Hematopoietic multipotent progenitor cell treated with erythropoietin and hydrocortisone succinate and interleukin-3 and kit ligand, for 15 days (in vitro differentiated cells): ENCODE results near the gene ANO7.

Source experiments
- DNase-seq: peaks from one replicate; pipeline ENCODE4 v3.0.0-alpha.2; 2015; ENCODE audit warnings: low spot score

The ANO7 gene

GRCh38 chr2:241208058-241208457 is 19.6 kb downstream of the ANO7 start:
- DNase-seq = no peak

DNA sequence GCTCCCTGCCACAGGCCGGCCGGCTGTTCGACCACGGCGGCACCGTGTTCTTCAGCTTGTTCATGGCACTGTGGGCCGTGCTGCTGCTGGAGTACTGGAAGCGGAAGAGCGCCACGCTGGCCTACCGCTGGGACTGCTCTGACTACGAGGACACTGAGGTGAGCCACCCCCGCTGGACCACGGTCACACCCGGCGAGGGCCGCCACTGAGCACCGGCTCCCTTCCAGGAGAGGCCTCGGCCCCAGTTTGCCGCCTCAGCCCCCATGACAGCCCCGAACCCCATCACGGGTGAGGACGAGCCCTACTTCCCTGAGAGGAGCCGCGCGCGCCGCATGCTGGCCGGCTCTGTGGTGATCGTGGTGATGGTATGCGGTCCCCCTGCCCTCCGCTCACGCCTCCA is 20.8 kb downstream of the ANO7 start:
- no peak for DNase-seq

GRCh38 chr2:241211276-241211675 is 22.8 kb downstream of the ANO7 start:
- no peak for DNase-seq

DNA sequence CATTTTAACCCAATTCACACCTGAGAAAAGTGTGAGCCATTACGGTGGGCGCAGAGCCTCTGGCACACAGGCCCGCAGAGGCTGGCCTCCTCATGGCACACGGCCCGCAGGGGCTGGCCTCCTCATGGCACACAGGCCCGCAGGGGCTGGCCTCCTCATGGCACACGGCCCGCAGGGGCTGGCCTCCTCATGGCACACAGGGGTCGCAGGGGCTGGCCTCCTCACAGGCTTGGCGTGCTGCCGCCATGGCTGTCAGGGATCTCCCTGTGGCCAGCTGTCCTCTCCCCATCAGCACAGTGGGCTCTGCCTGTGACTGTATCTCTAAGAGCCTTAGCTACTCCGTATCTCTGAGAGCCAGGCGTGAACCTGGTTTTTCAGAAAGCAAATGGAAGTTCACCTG is 24.6 kb downstream of the ANO7 start:
- no peak for DNase-seq

GRCh38 chr2:241213567-241213966 is 25.1 kb downstream of the ANO7 start:
- no peak for DNase-seq

GRCh38 chr2:241214209-241214608 is 25.7 kb downstream of the ANO7 start:
- DNase-seq = no peak

DNA sequence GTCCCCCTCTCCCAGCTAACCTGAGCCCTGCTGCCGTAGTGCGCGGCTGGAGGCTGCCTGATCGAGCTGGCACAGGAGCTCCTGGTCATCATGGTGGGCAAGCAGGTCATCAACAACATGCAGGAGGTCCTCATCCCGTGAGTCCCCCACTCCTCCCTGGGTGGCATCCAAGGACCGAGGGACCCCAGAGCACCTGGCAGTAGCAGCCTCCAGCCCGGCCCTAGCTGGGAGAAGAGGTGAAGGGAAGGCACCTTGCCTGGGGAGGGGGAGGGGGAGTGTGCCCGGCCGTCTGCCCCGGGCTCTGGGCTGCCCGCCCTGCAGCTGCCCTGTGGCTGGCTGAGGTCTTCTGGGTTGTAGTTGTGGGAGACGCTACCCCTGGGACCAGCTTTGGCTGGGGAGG is 26.3 kb downstream of the ANO7 start:
- DNase-seq = no peak

GRCh38 chr2:241215421-241215820 is 26.9 kb downstream of the ANO7 start:
- no peak for DNase-seq

DNA sequence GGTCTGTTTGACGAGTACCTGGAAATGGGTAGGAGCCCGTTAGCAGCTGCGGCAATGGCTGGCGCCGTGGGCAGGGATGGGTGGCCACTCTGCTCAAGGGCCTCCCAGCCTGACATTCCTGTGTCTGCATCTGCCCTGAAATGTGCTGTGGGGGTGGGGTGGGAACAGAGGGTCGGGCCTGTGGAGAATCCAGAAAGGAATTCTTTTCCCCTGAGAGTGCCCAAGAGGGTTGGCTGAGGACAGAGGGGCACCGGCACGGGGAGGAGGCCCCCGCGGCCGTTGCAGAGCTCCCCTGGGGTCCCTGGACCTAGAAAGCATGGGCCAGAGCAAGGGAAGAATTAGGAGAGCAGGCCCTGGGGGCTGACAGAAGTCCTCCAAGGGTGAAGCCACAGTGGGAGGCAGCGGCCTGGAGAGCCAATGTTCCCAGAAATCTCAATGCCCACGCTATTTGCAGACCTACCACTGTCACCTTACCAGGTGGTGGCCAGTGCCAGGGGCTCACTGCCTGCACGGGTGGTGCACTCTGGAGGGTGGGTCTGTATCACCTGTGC is 27.8 kb downstream of the ANO7 start:
- DNase-seq = no peak

GRCh38 chr2:241217320-241218031 is 29.0 kb downstream of the ANO7 start:
- DNase-seq = no peak

DNA sequence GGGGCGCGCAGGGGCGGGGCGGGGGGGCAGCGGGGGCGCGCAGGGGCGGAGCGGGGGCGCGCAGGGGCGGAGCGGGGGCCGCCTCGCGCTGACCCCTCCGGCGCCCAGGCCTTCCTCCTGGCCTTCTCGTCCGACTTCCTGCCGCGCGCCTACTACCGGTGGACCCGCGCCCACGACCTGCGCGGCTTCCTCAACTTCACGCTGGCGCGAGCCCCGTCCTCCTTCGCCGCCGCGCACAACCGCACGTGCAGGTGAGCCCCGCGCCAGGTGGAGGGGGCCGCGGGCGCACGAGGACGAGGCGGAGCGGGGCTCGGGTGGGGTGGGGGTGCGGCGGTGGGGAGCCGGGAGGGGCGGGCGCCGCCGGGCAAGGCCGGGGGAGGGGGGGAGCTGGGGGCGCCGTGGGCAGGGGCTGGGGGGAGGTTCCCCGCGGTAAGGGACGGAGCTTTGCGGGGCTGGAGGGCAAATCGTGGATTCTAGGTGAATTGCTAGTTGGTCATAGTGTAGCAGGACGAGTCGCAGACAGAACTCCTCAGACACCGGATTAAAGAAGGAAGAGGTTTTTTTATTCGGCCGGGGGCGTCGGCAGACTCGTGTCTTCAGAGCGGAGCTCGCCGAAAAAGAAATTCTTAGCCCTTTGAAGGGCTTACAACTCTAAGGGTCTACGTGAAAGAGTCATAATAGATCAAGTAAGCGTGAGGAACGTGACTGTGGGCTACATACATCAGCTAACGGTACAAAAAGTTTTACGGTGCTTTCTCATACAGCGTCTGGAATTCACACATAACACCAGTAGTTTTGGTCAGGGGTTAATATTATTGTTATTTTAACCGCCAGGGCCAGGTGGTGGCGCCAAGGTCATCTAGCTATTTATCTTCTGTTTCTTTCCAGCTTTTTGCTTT is 29.9 kb downstream of the ANO7 start:
- DNase-seq = no peak

DNA sequence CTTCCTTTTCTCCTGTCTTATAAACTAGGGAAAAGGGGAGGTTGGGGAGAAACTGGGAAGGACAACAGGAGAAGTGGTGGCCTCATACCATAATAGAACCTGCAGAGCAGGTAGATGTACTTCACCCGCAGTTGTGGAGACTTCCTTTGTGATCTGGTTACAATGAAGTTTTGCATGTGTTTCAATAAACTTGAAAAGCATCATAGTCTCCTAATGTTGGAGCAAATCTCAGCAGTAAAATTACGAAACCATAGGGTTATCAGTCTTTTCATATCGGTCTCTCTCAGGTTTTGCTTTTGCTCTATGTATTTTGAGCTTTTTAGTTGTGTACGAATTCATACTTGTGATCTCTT is 30.5 kb downstream of the ANO7 start:
- no peak for DNase-seq

DNA sequence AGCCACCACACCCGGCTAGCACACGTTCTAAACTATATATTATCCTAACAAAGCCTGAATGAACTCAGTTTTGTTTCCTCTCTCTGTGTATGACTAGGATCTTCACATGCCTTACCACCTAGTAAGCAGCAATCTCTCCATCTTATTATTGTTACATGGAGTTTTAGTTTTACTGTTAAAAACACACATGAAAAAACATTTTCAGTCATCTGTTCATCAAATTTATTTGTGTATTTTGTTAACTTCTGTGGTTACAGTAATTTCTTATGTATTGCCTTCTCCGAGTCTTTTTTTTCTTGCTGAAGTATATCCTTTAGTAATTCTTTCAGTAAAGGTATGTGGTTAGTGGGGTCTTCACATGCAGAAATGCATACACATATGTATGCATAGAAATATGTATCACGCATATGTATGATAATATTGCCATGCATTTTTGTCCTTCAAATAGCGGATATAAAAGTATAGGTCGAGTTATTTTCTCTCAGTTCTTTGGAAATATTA is 31.4 kb downstream of the ANO7 start:
- DNase-seq = no peak

- DNase-seq = no peak
Measured at GRCh38 chr2:241223211-241224017, 34.9 kb downstream of the ANO7 start.

GRCh38 chr2:241224018-241224850 is 35.8 kb downstream of the ANO7 start:
- DNase-seq = no peak

DNA sequence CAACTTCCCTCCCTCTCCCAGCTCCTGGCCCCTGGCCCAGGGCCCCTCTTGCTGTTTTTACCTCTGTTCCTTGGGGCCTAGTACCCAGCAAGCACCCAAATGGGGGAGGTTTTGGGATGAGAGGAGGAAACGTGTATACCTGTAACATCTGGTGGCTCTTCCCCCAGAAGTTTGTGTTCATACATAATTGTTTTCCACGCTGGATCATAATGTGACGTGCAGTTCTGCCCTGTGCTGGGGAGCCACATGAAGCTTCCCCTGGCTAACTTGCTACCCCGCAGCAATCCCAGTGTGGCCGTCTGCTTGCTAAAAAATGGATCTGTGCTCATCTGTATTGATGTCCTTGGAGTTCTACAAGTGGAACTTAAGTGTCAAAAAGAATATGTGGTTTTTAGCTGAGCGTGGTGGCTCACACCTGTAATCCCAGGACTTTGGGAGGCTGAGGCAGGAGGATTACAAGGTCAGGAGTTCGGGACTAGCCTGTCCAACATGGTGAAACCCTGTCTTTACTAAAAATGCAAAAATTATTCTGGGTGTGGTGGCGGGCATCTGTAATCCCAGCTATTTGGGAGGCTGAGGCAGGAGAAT is 36.5 kb downstream of the ANO7 start:
- no peak for DNase-seq

GRCh38 chr2:241225545-241225944 is 37.1 kb downstream of the ANO7 start:
- no peak for DNase-seq

DNA sequence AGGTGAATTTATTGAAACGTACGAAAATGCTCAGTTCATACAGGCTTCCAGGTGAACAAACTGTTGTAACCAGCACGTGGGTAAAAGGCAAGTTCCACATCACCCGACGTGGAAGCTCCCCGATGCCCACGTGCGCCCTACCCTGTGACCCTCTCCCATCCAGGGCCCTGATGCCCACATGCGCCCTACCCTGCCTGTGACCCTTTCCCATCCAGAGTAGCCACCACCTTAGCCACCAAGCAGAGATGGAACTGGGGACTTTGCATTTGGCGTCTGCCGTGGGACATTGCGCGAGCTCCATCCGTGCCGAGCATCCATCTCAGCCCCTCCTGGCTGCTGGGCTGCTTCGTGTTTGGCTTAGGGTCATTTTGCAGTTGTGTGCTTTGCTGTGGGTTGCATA is 37.5 kb downstream of the ANO7 start:
- DNase-seq = no peak

GRCh38 chr2:241226723-241227572 is 38.5 kb downstream of the ANO7 start:
- DNase-seq = no peak

GRCh38 chr2:241227594-241227993 is 39.1 kb downstream of the ANO7 start:
- DNase-seq = no peak
